Smooth muscle cell (in vitro differentiated cells): Measurements from ENCODE around the gene UGT8. TPM values are rescaled to one million over a fixed set of nuclear protein-coding genes. Genes with fewer than 3 reads are reported as not detected.

ENCODE experiments used
- DNase-seq: peaks from one replicate; lab custom pipeline; 2025; ENCODE audit not compliant: unreplicated experiment; lab: John Stamatoyannopoulos, UW
- H2AFZ ChIP-seq: fragments of 200-600 bp; sonication (generic); 2 replicates; pipeline ENCODE4 v1.6.0; 2016; ENCODE audit warnings: antibody characterized with exemption, low read depth, mild to moderate bottlenecking
- H3F3A ChIP-seq: fragments of 200-600 bp; sonication (generic); 2 replicates; pipeline ENCODE4 v1.6.0; 2017; ENCODE audit warnings: antibody characterized with exemption, low read depth
- H3K27ac ChIP-seq: fragments of 200-600 bp; sonication (generic); 2 replicates; pipeline ENCODE4 v1.5.1; 2016; ENCODE audit warnings: low read depth, mild to moderate bottlenecking
- H3K27me3 ChIP-seq: fragments of 200-600 bp; sonication (generic); 2 replicates; pipeline ENCODE4 v1.6.1; 2016; ENCODE audit warnings: low read depth, mild to moderate bottlenecking
- H3K36me3 ChIP-seq: fragments of 200-600 bp; sonication (generic); 2 replicates; pipeline ENCODE4 v1.5.1; 2016; ENCODE audit warnings: low read depth
- H3K4me1 ChIP-seq: fragments of 200-600 bp; sonication (generic); 2 replicates; pipeline ENCODE4 v1.5.1; 2016; ENCODE audit warnings: low read depth
- H3K4me2 ChIP-seq: fragments of 200-600 bp; sonication (generic); 2 replicates; pipeline ENCODE4 v1.6.0; 2016; ENCODE audit warnings: mild to moderate bottlenecking
- H3K4me3 ChIP-seq: fragments of 200-600 bp; sonication (generic); 2 replicates; pipeline ENCODE4 v1.5.1; 2016; ENCODE audit warnings: mild to moderate bottlenecking
- H3K79me2 ChIP-seq: fragments of 200-600 bp; sonication (generic); 2 replicates; pipeline ENCODE4 v1.6.0; 2016; ENCODE audit warnings: low read depth, mild to moderate bottlenecking
- H3K9ac ChIP-seq: fragments of 200-600 bp; sonication (generic); 2 replicates; pipeline ENCODE4 v1.6.0; 2016; ENCODE audit warnings: low read depth
- H3K9me3 ChIP-seq: fragments of 200-600 bp; sonication (generic); replicated peaks from 2 replicates; pipeline ENCODE4 v1.5.1; 2016; ENCODE audit warnings: low read depth
- H4K20me1 ChIP-seq: fragments of 200-600 bp; sonication (generic); 2 replicates; pipeline ENCODE4 v1.6.0; 2016; ENCODE audit warnings: low read depth
- WGBS: methylation state at CpG from one replicate; pipeline ENCODE4 v1.1.7; 2016; ENCODE audit warnings: low lambda C conversion rate; 5-methylcytosine and 5-hydroxymethylcytosine counted together
- polyA plus RNA-seq: library from polyadenylated mRNA; unstranded; fragments of >200 nt; fragmentation: Nextera tagmentation; extraction: Ambion mirVana; gene quantifications from 2 replicates; pipeline ENCODE4 v1.2.1, GENCODE V29; 2016
- total RNA-seq: library from RNA; depleted of rRNA; stranded (reverse); fragments of >200 nt; gene quantifications from 2 replicates; pipeline ENCODE4 v1.2.3, GENCODE V29; 2014
- TF ChIP-seq, protein P1 (sequence below): fragments of 200-600 bp; sonication (generic); IDR thresholded peaks from 2 replicates; pipeline ENCODE4 v1.5.1; 2017; ENCODE audit warnings: borderline replicate concordance, mild to moderate bottlenecking, antibody characterized with exemption; ENCODE audit not compliant: insufficient read depth, poor library complexity, severe bottlenecking

The UGT8 gene
- total and polyA plus RNA-seq, 2 experiments from 2014 or later: not detected

DNA sequence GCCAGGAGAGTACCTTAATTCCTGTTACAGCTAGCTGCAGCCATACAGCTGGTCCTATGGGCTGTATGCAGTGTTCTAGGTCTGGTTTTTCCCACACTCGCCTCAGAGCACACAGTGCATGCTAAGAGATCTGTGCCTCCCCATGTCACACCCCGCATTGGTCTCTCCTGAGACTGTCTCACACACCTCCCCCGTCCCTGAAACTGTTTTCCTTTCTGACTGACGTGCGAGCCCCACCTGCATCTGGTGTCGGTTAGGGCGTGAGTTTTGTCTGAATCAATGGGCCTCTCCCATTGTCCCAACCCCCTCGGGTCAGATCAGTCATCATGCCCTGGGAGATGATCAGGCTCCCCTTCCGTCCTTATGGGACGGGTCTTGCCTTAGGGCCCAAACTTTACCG is 3.4 kb upstream of the UGT8 start:
- no peak overlapping the region for H2AFZ ChIP-seq
- no peaks in the 10 kb centered on the region for H3K36me3 ChIP-seq
- H3K9ac ChIP-seq: no peak overlapping the region
- H3K27me3 ChIP-seq: peaks cover 43% of the 10 kb centered on the region
- no peaks in the 10 kb centered on the region for H3K9me3 ChIP-seq
- no peak overlapping the region for H3K4me3 ChIP-seq
- no peak for DNase-seq
- H3K27ac ChIP-seq: no peak overlapping the region
- H3K4me1 ChIP-seq: peaks cover 3% of the 10 kb centered on the region
- no peaks in the 10 kb centered on the region for H3F3A ChIP-seq
- no peaks in the 10 kb centered on the region for H4K20me1 ChIP-seq
- 97% methylated on average over 11 of the region's 11 CpGs for WGBS
- TF ChIP-seq, protein P1, sequence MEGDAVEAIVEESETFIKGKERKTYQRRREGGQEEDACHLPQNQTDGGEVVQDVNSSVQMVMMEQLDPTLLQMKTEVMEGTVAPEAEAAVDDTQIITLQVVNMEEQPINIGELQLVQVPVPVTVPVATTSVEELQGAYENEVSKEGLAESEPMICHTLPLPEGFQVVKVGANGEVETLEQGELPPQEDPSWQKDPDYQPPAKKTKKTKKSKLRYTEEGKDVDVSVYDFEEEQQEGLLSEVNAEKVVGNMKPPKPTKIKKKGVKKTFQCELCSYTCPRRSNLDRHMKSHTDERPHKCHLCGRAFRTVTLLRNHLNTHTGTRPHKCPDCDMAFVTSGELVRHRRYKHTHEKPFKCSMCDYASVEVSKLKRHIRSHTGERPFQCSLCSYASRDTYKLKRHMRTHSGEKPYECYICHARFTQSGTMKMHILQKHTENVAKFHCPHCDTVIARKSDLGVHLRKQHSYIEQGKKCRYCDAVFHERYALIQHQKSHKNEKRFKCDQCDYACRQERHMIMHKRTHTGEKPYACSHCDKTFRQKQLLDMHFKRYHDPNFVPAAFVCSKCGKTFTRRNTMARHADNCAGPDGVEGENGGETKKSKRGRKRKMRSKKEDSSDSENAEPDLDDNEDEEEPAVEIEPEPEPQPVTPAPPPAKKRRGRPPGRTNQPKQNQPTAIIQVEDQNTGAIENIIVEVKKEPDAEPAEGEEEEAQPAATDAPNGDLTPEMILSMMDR: no peak
- H3K79me2 ChIP-seq: no peaks in the 10 kb centered on the region
- no peak overlapping the region for H3K4me2 ChIP-seq

- WGBS: 93% methylated on average over 2 of the region's 2 CpGs
Observed at GRCh38 chr4:114595921-114596320, 2.7 kb upstream of the UGT8 start.

GRCh38 chr4:114597410-114598115 is 1.0 kb upstream of the UGT8 start:
- Histone ChIP-seq H3K27ac (no peak overlapping the region), H3F3A (no peaks in the 10 kb centered on the region), H3K36me3 (no peaks in the 10 kb centered on the region), H3K27me3 (peaks cover 66% of the 10 kb centered on the region), H3K4me2 (peak overlapping the region; percentile 92), H3K4me1 (peaks cover 3% of the 10 kb centered on the region), H3K79me2 (no peaks in the 10 kb centered on the region), H3K9ac (no peak overlapping the region), H3K4me3 (peak overlapping the region; percentile 61), H3K9me3 (no peaks in the 10 kb centered on the region), H4K20me1 (no peaks in the 10 kb centered on the region), H2AFZ (no peak overlapping the region)
- TF ChIP-seq, protein P1: no peak
- DNase-seq: no peak
- WGBS: 65% methylated on average over 17 of the region's 17 CpGs

More at GRCh38 chr4:114595921-114596320, 2.7 kb upstream of the UGT8 start:
- Histone ChIP-seq H2AFZ (no peak overlapping the region), H3K4me2 (no peak overlapping the region), H3K79me2 (no peaks in the 10 kb centered on the region), H3F3A (no peaks in the 10 kb centered on the region), H3K4me3 (no peak overlapping the region), H3K36me3 (no peaks in the 10 kb centered on the region), H3K27ac (no peak overlapping the region), H3K27me3 (peaks cover 50% of the 10 kb centered on the region), H3K9ac (no peak overlapping the region), H3K4me1 (peaks cover 3% of the 10 kb centered on the region), H4K20me1 (no peaks in the 10 kb centered on the region), H3K9me3 (no peaks in the 10 kb centered on the region)
- TF ChIP-seq, protein P1: no peak
- DNase-seq: no peak
